ENCODE data around the gene ATP2B2. TPM values are rescaled to one million over a fixed set of nuclear protein-coding genes. Genes with fewer than 3 reads are reported as not detected.

ATP2B2 gene
- total RNA-seq, 4 donors from 2014 or later = 0.31 to 2.9 (median 1.8) TPM

DNA sequence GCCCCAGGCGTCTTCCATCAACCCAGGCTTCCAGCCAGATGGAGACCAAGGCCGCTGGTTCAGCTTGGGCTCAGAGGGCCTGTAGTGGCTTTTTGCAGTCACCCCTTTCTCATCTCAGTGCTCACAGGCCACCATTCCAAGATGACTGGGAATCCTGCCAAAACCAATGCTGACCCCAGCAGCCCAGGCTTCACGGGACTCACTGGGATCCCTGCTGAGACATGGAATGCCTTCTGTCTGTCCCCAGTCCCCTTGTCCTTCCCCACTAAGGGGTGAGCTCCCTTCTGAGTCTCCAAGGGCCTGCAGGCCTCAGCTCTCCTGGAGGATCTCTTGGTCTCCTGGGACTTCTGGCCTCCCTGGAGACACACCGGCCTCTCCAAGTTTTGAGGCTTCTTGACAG is 107.0 kb downstream of the ATP2B2 start:
- intact Hi-C loops (cut with DNase I; ENCODE audit: low total_unique reads) = no loop called here
- H3K4me3 ChIP-seq = no peak overlapping the region
- in situ Hi-C loops (cut with MboI; ENCODE audit: low sequenced_read_pairs in 4 of 4) = no loop called here
- peak overlapping the region in 3 of 4 donors; percentile 67 to 85 (median 69) for H3K27ac ChIP-seq
- no peak for DNase-seq
- H3K27me3 ChIP-seq = no peaks in the 10 kb centered on the region
- ATAC-seq = no peak
- no peak for TF ChIP-seq POLR2A (IDR thresholded peaks at IDR 0.05)
- no peak for TF ChIP-seq CTCF (IDR thresholded peaks at IDR 0.05 in 4 of 5, conservative IDR thresholded peaks at IDR 0.05 in 1 of 5)
- H3K36me3 ChIP-seq = no peaks in the 10 kb centered on the region
- no peaks in the 10 kb centered on the region for H3K9me3 ChIP-seq
- peaks cover 8 to 32% of the 10 kb centered on the region in 2 donors for H3K4me1 ChIP-seq

DNA sequence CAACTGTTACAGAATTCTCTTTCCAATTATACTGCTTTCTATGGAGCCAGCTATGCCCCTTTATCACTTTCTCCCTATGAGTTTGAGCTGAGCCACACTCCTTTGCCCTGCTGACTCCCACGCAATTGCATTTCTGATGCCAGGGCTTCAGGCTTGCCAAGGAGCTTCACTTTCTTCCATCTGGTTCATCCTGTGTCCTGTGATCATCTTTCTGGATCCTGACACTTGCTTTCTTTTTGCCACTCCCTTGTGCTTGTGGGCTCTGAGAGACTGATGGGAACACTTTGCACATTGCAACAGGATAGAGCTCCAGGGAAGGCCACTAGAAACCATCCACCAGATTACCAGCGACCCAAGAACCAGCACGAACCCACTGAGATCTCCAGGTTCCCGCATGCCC is 107.5 kb downstream of the ATP2B2 start:
- Histone ChIP-seq H3K9me3 (no peaks in the 10 kb centered on the region), H3K36me3 (no peaks in the 10 kb centered on the region), H3K4me3 (no peak overlapping the region), H3K27me3 (no peaks in the 10 kb centered on the region), H3K4me1 (peaks cover 8 to 35% of the 10 kb centered on the region in 2 donors), H3K27ac (peak overlapping the region in 3 of 4 donors; percentile 67 to 85 (median 69))
- intact Hi-C loops (cut with DNase I; ENCODE audit: low total_unique reads) (no loop called here), in situ Hi-C loops (cut with MboI; ENCODE audit: low sequenced_read_pairs in 4 of 4) (no loop called here)
- peak; percentile 72 to 73 for DNase-seq
- TF ChIP-seq CTCF (IDR thresholded peaks at IDR 0.05 in 4 of 5, conservative IDR thresholded peaks at IDR 0.05 in 1 of 5) (no peak), POLR2A (IDR thresholded peaks at IDR 0.05) (no peak)
- peak; percentile 95 to 96 for ATAC-seq

- Histone ChIP-seq H3K4me3 (no peak overlapping the region), H3K9me3 (no peaks in the 10 kb centered on the region), H3K36me3 (no peaks in the 10 kb centered on the region), H3K27me3 (no peaks in the 10 kb centered on the region), H3K27ac (no peak overlapping the region), H3K4me1 (peaks cover 8 to 35% of the 10 kb centered on the region in 2 donors)
- DNase-seq = no peak
- no peak for ATAC-seq
- in situ Hi-C loops (cut with MboI; ENCODE audit: low sequenced_read_pairs in 4 of 4) (no loop called here), intact Hi-C loops (cut with DNase I; ENCODE audit: low total_unique reads) (no loop called here)
- no peak for TF ChIP-seq CTCF (IDR thresholded peaks at IDR 0.05 in 4 of 5, conservative IDR thresholded peaks at IDR 0.05 in 1 of 5)
- no peak for TF ChIP-seq POLR2A (IDR thresholded peaks at IDR 0.05)
These were observed 108.5 kb downstream of the ATP2B2 start for GRCh38 chr3:10396931-10397330.

GRCh38 chr3:10396083-10396482 is 109.3 kb downstream of the ATP2B2 start:
- in situ Hi-C loops (cut with MboI; ENCODE audit: low sequenced_read_pairs in 4 of 4) (no loop called here), intact Hi-C loops (cut with DNase I; ENCODE audit: low total_unique reads) (no loop called here)
- Histone ChIP-seq H3K4me3 (no peak overlapping the region), H3K4me1 (peaks cover 8 to 35% of the 10 kb centered on the region in 2 donors), H3K36me3 (no peaks in the 10 kb centered on the region), H3K9me3 (no peaks in the 10 kb centered on the region), H3K27ac (no peak overlapping the region), H3K27me3 (no peaks in the 10 kb centered on the region)
- DNase-seq = no peak
- no peak for TF ChIP-seq POLR2A (IDR thresholded peaks at IDR 0.05)
- no peak for TF ChIP-seq CTCF (IDR thresholded peaks at IDR 0.05 in 4 of 5, conservative IDR thresholded peaks at IDR 0.05 in 1 of 5)
- ATAC-seq = no peak

- DNase-seq (no peak), ATAC-seq (no peak)
These were observed 109.7 kb downstream of the ATP2B2 start for GRCh38 chr3:10395671-10396070.

More at GRCh38 chr3:10395671-10396070, 109.7 kb downstream of the ATP2B2 start:
- TF ChIP-seq CTCF (IDR thresholded peaks at IDR 0.05 in 4 of 5, conservative IDR thresholded peaks at IDR 0.05 in 1 of 5) = no peak
- intact Hi-C loops (cut with DNase I; ENCODE audit: low total_unique reads) (no loop called here), in situ Hi-C loops (cut with MboI; ENCODE audit: low sequenced_read_pairs in 4 of 4) (no loop called here)
- H3K36me3 ChIP-seq = no peaks in the 10 kb centered on the region
- H3K27ac ChIP-seq = no peak overlapping the region
- peaks cover 8 to 35% of the 10 kb centered on the region in 2 donors for H3K4me1 ChIP-seq
- H3K9me3 ChIP-seq = no peaks in the 10 kb centered on the region
- no peaks in the 10 kb centered on the region for H3K27me3 ChIP-seq
- no peak overlapping the region for H3K4me3 ChIP-seq
